HFF-Myc (cell line): ENCODE measurements around the gene TMEM45A.
"Not testable (repeated sequence)": the region's sequence is repeated elsewhere in the genome, so short reads cannot be mapped to it uniquely, and the experiment has no call there.

Source experiments
- DNase-seq: peaks from one replicate; pipeline ENCODE4 v3.0.0-alpha.2; 2011; ENCODE audit warnings: low read depth; ENCODE audit errors: extremely low read depth
- H3K4me3 ChIP-seq: replicated peaks from 2 replicates; pipeline ENCODE4 v1.5.1; 2011; ENCODE audit warnings: low read depth, mild to moderate bottlenecking, control low read depth, low read length
- TF ChIP-seq, protein P1 (sequence below): IDR thresholded peaks from 2 replicates; pipeline ENCODE4 v1.5.1; 2012; ENCODE audit warnings: mild to moderate bottlenecking, low read depth, low read length, control low read depth; ENCODE audit errors: missing control alignments

Gene TMEM45A

DNA sequence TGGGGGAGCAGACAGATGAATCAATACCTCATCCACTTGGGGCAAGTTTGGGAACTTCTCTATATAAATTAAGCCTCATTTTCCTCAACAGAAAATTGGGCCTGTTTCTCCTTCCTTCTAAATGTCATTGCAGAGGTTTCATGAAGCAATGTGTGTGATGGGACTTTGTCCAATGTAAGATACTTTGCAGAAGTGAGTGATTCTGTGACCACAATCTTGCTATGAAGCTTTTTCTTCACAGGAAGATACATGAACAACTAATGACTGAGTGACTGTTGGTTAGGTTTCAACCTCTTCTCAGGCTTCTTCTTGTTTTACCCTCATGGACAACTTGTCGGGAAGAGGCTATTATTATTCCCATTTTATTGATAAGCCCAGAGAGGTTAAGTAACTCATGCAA, 11.0 kb downstream of the TMEM45A start:
- TF ChIP-seq, protein P1, sequence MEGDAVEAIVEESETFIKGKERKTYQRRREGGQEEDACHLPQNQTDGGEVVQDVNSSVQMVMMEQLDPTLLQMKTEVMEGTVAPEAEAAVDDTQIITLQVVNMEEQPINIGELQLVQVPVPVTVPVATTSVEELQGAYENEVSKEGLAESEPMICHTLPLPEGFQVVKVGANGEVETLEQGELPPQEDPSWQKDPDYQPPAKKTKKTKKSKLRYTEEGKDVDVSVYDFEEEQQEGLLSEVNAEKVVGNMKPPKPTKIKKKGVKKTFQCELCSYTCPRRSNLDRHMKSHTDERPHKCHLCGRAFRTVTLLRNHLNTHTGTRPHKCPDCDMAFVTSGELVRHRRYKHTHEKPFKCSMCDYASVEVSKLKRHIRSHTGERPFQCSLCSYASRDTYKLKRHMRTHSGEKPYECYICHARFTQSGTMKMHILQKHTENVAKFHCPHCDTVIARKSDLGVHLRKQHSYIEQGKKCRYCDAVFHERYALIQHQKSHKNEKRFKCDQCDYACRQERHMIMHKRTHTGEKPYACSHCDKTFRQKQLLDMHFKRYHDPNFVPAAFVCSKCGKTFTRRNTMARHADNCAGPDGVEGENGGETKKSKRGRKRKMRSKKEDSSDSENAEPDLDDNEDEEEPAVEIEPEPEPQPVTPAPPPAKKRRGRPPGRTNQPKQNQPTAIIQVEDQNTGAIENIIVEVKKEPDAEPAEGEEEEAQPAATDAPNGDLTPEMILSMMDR, result no peak
- DNase-seq, result no peak

DNA sequence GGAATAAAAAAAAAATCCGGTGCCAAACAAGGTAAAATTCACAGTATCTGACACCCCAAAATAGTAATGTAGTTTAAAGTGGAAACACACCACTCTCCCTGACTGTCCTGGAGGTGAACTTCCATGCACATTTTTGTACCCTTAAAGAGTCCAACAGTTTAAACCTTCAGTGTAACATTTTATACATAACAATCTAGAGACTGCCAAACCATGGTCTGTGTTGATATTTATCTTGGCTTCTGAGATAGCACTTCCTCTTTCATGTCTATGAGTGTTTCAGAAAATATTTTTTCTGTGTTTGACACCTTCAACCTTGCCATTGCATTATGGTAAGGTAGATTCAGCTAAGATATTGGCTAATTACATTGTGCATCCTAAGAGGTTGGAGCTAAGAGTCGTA, 13.9 kb downstream of the TMEM45A start:
- H3K4me3 ChIP-seq, result no peak overlapping the region
- no peak for DNase-seq
- TF ChIP-seq, protein P1, result no peak

More for the DNA sequence above, 11.0 kb downstream of the TMEM45A start:
- no peak overlapping the region for H3K4me3 ChIP-seq

DNA sequence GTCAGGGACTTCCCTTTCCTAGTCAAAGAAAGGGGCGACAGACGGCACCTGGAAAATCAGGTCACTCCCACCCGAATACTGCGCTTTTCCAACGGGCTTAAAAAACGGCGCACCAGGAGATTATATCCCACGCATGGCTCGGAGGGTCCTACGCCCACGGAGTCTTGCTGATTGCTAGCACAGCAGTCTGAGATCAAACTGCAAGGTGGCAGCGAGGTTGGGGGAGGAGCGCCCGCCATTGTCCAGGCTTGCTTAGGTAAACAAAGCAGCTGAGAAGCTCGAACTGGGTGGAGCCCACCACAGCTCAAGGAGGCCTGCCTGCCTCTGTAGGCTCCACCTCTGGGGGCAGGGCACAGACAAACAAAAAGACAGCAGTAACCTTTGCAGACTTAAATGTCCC, 17.4 kb downstream of the TMEM45A start:
- H3K4me3 ChIP-seq, DNase-seq: not testable (repeated sequence)

DNA sequence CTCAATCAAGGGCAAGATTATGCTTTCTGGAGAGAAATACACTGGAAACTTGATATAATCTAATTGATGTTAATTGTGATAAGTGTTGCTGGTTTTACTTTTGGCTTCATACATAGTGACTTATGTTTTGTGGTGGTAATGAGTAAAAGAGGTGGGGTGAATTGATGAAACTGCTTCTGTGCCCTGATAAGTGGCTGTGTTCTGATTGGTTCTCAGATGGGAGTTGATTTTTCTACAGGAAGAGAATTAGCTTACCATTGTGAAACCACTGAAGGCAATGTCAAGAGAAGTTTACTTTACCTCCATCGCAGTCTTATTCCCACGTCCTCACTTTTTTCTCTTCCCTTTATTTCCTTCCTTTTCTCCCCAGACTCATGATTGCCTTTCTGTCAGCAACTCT, 23.8 kb downstream of the TMEM45A start:
- TF ChIP-seq, protein P1, result no peak
- no peak for DNase-seq
- no peak overlapping the region for H3K4me3 ChIP-seq

DNA sequence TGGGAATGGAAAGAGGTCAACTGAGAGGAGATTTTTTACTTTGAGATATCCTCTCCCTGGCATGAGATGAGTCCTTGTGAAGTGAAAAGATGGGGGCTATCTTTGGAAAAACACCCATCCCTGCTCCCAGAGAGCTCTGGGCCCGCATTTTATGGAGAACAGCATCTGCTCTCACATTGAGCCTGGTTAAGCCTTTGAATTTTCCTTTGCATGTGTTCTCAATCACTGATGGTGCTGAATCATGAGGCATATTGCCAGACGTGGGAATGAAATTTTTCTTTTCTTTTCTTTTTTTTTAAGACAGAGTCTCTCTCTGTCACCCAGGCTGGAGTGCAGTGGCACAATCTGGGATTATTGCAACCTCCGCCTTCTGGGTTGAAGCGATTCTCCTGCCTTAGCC, 24.4 kb downstream of the TMEM45A start:
- no peak overlapping the region for H3K4me3 ChIP-seq
- TF ChIP-seq, protein P1, result no peak
- peak; percentile 81 for DNase-seq

DNA sequence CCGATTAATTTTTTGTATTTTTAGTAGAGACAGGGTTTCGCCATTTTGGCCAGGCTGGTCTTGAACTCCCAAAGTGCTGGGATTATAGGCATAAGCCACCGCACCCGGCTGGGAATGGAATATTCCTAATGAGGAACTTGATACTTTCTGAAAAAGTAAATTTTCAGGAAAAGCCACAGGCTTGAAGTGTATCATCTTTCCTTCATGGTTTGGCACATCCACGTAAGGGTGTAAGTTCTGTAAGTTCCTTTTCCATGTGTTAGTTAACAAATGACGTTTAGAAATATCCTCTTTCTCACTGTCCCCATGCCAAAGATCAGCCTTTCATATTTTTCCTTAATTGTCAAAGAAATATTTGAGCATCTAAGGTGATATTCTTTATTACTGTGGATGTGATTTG, 24.9 kb downstream of the TMEM45A start:
- DNase-seq, result no peak
- TF ChIP-seq, protein P1, result no peak
- H3K4me3 ChIP-seq, result no peak overlapping the region

DNA sequence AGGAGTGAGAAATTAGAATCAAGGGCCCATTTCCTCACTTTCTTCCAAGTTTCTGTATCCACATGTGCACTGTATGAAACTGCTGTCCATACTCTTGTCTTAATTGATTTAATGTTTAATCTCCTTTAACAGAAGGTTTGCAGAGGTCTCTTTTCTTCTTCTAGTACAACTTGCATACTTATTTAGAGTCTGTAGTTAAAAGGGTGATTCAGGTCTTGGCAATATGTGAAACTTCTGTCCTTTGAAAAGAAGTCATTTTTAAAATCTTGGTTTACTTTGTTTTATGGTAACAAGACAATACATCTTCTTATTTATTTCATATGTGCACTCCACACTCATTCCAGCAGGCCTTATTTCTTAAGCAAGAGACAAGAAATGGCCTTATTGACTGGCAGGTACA, 25.8 kb downstream of the TMEM45A start:
- H3K4me3 ChIP-seq, result no peak overlapping the region
- DNase-seq, result no peak
- TF ChIP-seq, protein P1, result no peak
